Measurements from ENCODE around the gene DOCK4.

- no peak for TF ChIP-seq CTCF (optimal IDR thresholded peaks at IDR 0.05 in 1 of 3, IDR thresholded peaks at IDR 0.05 in 1 of 3, conservative IDR thresholded peaks at IDR 0.05 in 1 of 3; ENCODE audit: extremely low read depth in 1 of 3, insufficient read depth in 2 of 3, low read length in 3 of 3)
- TF ChIP-seq EZH2 (IDR thresholded peaks at IDR 0.05; ENCODE audit: low read length), result no peak
These were observed 170.1 kb downstream of the DOCK4 start for GRCh38 chr7:112036071-112036470.
